T-helper 1 cell treated with Interleukin-12 subunit alpha and Interleukin-12 subunit beta and Interleukin-4 antibody, amounts not matched to agents 30 ng/mL and 1 ng/mL, for 36 hours (primary cell): Measurements from ENCODE around the gene TAC3. TPM values are rescaled to one million over a fixed set of nuclear protein-coding genes. Genes with fewer than 3 reads are reported as not detected.

ENCODE experiments used
- total RNA-seq: library from RNA; stranded (reverse); gene quantifications from 2 replicates; pipeline ENCODE4 v1.2.3, GENCODE V29; 2022

The TAC3 gene
- total RNA-seq, 1 donor from 2014 or later: 0.39 TPM

Other genes with a start within 250 kb of the TAC3 start
- gene SDR9C7, start 82.1 kb downstream of the TAC3 start, total RNA-seq: not detected in 2 replicates
- gene RDH16, start 58.9 kb downstream of the TAC3 start, total RNA-seq: 0.41 and 0.47 TPM in 2 replicates
- 9.7 and 10.0 TPM in 2 replicates for gene ZBTB39, start 10.0 kb downstream of the TAC3 start, total RNA-seq
- 1.4 and 1.5 TPM in 2 replicates for gene MYO1A, start 33.6 kb upstream of the TAC3 start, total RNA-seq
- gene NEMP1, start 62.3 kb upstream of the TAC3 start, total RNA-seq: 40.0 and 45.4 TPM in 2 replicates
- gene NAB2, start 72.6 kb upstream of the TAC3 start, total RNA-seq: 12.3 and 14.4 TPM in 2 replicates
- 165 and 178 TPM in 2 replicates for gene STAT6, start 94.8 kb upstream of the TAC3 start, total RNA-seq
- gene LRP1, start 112.0 kb upstream of the TAC3 start, total RNA-seq: 0.86 and 1.1 TPM in 2 replicates
- not detected in 2 replicates for gene LRP1-AS, start 131.1 kb upstream of the TAC3 start, total RNA-seq
- gene NXPH4, start 200.3 kb upstream of the TAC3 start, total RNA-seq: 0.37 and 0.56 TPM in 2 replicates
- 166 and 181 TPM in 2 replicates for gene SHMT2, start 213.2 kb upstream of the TAC3 start, total RNA-seq
- gene STAC3, start 234.7 kb upstream of the TAC3 start, total RNA-seq: 4.2 and 5.7 TPM in 2 replicates